WTC11 (cell line): ENCODE results near the gene PTPRC.

ENCODE experiments used
- CTCF ChIP-seq: fragments of 200-600 bp; IDR thresholded peaks from 2 replicates; pipeline ENCODE4 v1.8.0; 2022; ENCODE audit warnings: antibody characterized with exemption
- E2F4 ChIP-seq: sonication (generic); formaldehyde crosslinking; IDR thresholded peaks from 2 replicates; pipeline ENCODE4 v1.8.1; 2022; ENCODE audit warnings: low read depth, mild to moderate bottlenecking, moderate library complexity, missing genetic modification reagents, borderline replicate concordance
- ELF4 ChIP-seq: sonication (generic); formaldehyde crosslinking; IDR thresholded peaks from 2 replicates; pipeline ENCODE4 v1.8.1; 2022; ENCODE audit warnings: low read depth, mild to moderate bottlenecking, moderate library complexity, missing genetic modification reagents
- GTF2I ChIP-seq: fragments of 250-450 bp; sonication (Bioruptor Pico); conservative IDR thresholded peaks from 2 replicates; pipeline ENCODE4 v1.4.0; 2021; ENCODE audit warnings: mild to moderate bottlenecking
- HMGXB4 ChIP-seq: sonication (generic); formaldehyde crosslinking; IDR thresholded peaks from 2 replicates; pipeline ENCODE4 v1.8.1; 2023; ENCODE audit warnings: mild to moderate bottlenecking, moderate library complexity, missing genetic modification reagents
- JUN ChIP-seq: sonication (generic); formaldehyde crosslinking; IDR thresholded peaks from 2 replicates; pipeline ENCODE4 v1.8.0; 2023; ENCODE audit warnings: mild to moderate bottlenecking, missing genetic modification reagents
- NR1H2 ChIP-seq: sonication (generic); formaldehyde crosslinking; IDR thresholded peaks from 2 replicates; pipeline ENCODE4 v1.9.0; 2021; ENCODE audit warnings: mild to moderate bottlenecking, moderate library complexity, missing genetic modification reagents
- SMAD3 ChIP-seq: sonication (generic); formaldehyde crosslinking; IDR thresholded peaks from 2 replicates; pipeline ENCODE4 v1.8.0; 2022; ENCODE audit warnings: missing genetic modification reagents, mild to moderate bottlenecking, borderline replicate concordance
- TEAD1 ChIP-seq: sonication (generic); formaldehyde crosslinking; IDR thresholded peaks from 2 replicates; pipeline ENCODE4 v1.8.0; 2022; ENCODE audit warnings: mild to moderate bottlenecking, missing genetic modification reagents
- USF2 ChIP-seq: sonication (generic); formaldehyde crosslinking; IDR thresholded peaks from 2 replicates; pipeline ENCODE4 v1.8.1; 2023; ENCODE audit warnings: mild to moderate bottlenecking, missing genetic modification reagents, moderate library complexity
- TF ChIP-seq, protein P1 (sequence below): sonication (generic); formaldehyde crosslinking; IDR thresholded peaks from 2 replicates; pipeline ENCODE4 v1.8.1; 2022; ENCODE audit warnings: low read depth, missing genetic modification reagents, borderline replicate concordance
- TF ChIP-seq, protein P2 (sequence below): sonication (generic); formaldehyde crosslinking; IDR thresholded peaks from 2 replicates; pipeline ENCODE4 v1.8.0; 2022; ENCODE audit warnings: mild to moderate bottlenecking, missing genetic modification reagents

- TF ChIP-seq CTCF (no peak), GTF2I (CRISPR knock-in tag) (no peak), NR1H2 (CRISPR knock-in tag) (no peak), E2F4 (CRISPR knock-in tag) (no peak), TEAD1 (CRISPR knock-in tag) (no peak), JUN (CRISPR knock-in tag) (no peak), SMAD3 (CRISPR knock-in tag) (no peak), HMGXB4 (CRISPR knock-in tag) (no peak), USF2 (CRISPR knock-in tag) (no peak), ELF4 (no peak)
- TF ChIP-seq, protein P1, sequence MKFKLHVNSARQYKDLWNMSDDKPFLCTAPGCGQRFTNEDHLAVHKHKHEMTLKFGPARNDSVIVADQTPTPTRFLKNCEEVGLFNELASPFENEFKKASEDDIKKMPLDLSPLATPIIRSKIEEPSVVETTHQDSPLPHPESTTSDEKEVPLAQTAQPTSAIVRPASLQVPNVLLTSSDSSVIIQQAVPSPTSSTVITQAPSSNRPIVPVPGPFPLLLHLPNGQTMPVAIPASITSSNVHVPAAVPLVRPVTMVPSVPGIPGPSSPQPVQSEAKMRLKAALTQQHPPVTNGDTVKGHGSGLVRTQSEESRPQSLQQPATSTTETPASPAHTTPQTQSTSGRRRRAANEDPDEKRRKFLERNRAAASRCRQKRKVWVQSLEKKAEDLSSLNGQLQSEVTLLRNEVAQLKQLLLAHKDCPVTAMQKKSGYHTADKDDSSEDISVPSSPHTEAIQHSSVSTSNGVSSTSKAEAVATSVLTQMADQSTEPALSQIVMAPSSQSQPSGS (CRISPR knock-in tag) = no peak
- TF ChIP-seq, protein P2, sequence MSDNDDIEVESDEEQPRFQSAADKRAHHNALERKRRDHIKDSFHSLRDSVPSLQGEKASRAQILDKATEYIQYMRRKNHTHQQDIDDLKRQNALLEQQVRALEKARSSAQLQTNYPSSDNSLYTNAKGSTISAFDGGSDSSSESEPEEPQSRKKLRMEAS (CRISPR knock-in tag) = no peak
Observed at GRCh38 chr1:198747127-198747526, 108.3 kb downstream of the PTPRC start.
